ENCODE results near the gene RAD21L1. TPM values are rescaled to one million over a fixed set of nuclear protein-coding genes. Genes with fewer than 3 reads are reported as not detected.

Gene RAD21L1
- total RNA-seq, 4 donors from 2014 or later: not detected

- Histone ChIP-seq H3K4me1 (no peaks in the 10 kb centered on the region), H3K27ac (no peak overlapping the region), H3K4me3 (no peak overlapping the region), H3K27me3 (no peaks in the 10 kb centered on the region), H3K36me3 (no peaks in the 10 kb centered on the region), H3K9me3 (no peaks in the 10 kb centered on the region)
- TF ChIP-seq, protein P1, sequence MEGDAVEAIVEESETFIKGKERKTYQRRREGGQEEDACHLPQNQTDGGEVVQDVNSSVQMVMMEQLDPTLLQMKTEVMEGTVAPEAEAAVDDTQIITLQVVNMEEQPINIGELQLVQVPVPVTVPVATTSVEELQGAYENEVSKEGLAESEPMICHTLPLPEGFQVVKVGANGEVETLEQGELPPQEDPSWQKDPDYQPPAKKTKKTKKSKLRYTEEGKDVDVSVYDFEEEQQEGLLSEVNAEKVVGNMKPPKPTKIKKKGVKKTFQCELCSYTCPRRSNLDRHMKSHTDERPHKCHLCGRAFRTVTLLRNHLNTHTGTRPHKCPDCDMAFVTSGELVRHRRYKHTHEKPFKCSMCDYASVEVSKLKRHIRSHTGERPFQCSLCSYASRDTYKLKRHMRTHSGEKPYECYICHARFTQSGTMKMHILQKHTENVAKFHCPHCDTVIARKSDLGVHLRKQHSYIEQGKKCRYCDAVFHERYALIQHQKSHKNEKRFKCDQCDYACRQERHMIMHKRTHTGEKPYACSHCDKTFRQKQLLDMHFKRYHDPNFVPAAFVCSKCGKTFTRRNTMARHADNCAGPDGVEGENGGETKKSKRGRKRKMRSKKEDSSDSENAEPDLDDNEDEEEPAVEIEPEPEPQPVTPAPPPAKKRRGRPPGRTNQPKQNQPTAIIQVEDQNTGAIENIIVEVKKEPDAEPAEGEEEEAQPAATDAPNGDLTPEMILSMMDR (IDR thresholded peaks at IDR 0.05): no peak
- TF ChIP-seq POLR2A (IDR thresholded peaks at IDR 0.05): no peak
- intact Hi-C loops (cut with DNase I): no loop called here
- 71 to 82% methylated on average over 5 of the region's 7 CpGs for WGBS, 2 donors
- no peak for DNase-seq
Measured at GRCh38 chr20:1281279-1282057, 55.6 kb downstream of the RAD21L1 start.

DNA sequence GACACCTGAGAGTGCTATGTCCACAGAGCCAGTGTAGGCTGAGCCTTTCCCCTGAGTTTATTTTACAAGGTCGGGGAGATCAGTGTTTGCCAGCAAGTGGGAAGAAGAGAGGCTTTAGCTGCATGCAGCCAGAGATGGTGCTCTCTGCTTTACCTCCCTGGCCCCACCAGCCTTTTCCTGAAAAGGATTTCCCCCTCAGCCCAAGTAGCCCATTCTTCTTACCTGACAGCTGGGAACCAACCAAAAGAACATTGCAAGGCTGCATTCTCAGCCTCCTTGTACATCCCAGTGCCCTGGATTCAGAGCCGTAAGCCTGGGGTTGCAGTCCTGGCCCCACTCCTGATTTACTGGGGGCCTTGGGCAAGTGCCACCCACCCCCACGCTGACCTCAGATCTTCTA, 57.1 kb downstream of the RAD21L1 start:
- H3K27ac ChIP-seq: no peak overlapping the region
- no peak overlapping the region for H3K4me3 ChIP-seq
- TF ChIP-seq, protein P1 (IDR thresholded peaks at IDR 0.05): no peak
- TF ChIP-seq POLR2A (IDR thresholded peaks at IDR 0.05): no peak
- no peak for DNase-seq
- no peaks in the 10 kb centered on the region for H3K9me3 ChIP-seq
- no peaks in the 10 kb centered on the region for H3K27me3 ChIP-seq
- H3K4me1 ChIP-seq: no peaks in the 10 kb centered on the region
- H3K36me3 ChIP-seq: no peaks in the 10 kb centered on the region
- 50 to 100% methylated on average over 1 of the region's 3 CpGs for WGBS, 2 donors
- intact Hi-C loops (cut with DNase I): no loop called here

GRCh38 chr20:1283522-1284510, 58.0 kb downstream of the RAD21L1 start:
- Histone ChIP-seq H3K27ac (no peak overlapping the region), H3K36me3 (no peaks in the 10 kb centered on the region), H3K27me3 (no peaks in the 10 kb centered on the region), H3K4me1 (no peaks in the 10 kb centered on the region), H3K4me3 (no peak overlapping the region), H3K9me3 (no peaks in the 10 kb centered on the region)
- WGBS, 2 donors: 83 to 84% methylated on average over 8 to 9 of the region's 9 CpGs
- intact Hi-C loops (cut with DNase I): no loop called here
- TF ChIP-seq POLR2A (IDR thresholded peaks at IDR 0.05): no peak
- TF ChIP-seq, protein P1 (IDR thresholded peaks at IDR 0.05): no peak
- no peak for DNase-seq

- no peaks in the 10 kb centered on the region for H3K27me3 ChIP-seq
- no peak for DNase-seq
- TF ChIP-seq, protein P1 (IDR thresholded peaks at IDR 0.05): no peak
- TF ChIP-seq POLR2A (IDR thresholded peaks at IDR 0.05): no peak
- 52 to 54% methylated on average over 8 to 9 of the region's 9 CpGs for WGBS, 2 donors
- H3K4me3 ChIP-seq: no peak overlapping the region
- intact Hi-C loops (cut with DNase I): no loop called here
- H3K27ac ChIP-seq: no peak overlapping the region
- H3K4me1 ChIP-seq: no peaks in the 10 kb centered on the region
- H3K9me3 ChIP-seq: no peaks in the 10 kb centered on the region
- no peaks in the 10 kb centered on the region for H3K36me3 ChIP-seq
Measured at GRCh38 chr20:1286267-1287024, 60.6 kb downstream of the RAD21L1 start.
